SK-N-MC (cell line): ENCODE measurements around the gene SPIRE1.
"Not testable (repeated sequence)": the region's sequence is repeated elsewhere in the genome, so short reads cannot be mapped to it uniquely, and the experiment has no call there.

Experiments used
- DNase-seq: peaks from one replicate; pipeline ENCODE4 v3.0.0-alpha.2; 2011; ENCODE audit warnings: low read depth, low spot score
- H3K27ac ChIP-seq: fragments of 200-600 bp; sonication (generic); 2 replicates; pipeline ENCODE4 v1.5.1; 2016; ENCODE audit warnings: mixed run types
- H3K36me3 ChIP-seq: fragments of 200-600 bp; sonication (generic); 2 replicates; pipeline ENCODE4 v1.6.1; 2017; ENCODE audit warnings: antibody characterized with exemption, low read length, mixed read lengths; ENCODE audit not compliant: insufficient read depth
- H3K4me3 ChIP-seq: fragments of 200-600 bp; sonication (generic); 2 replicates; pipeline ENCODE4 v1.5.1; 2016
- H3K9ac ChIP-seq: fragments of 200-600 bp; sonication (generic); 2 replicates; pipeline ENCODE4 v1.8.0; 2017; ENCODE audit warnings: mixed run types, mixed read lengths; ENCODE audit not compliant: insufficient read length
- H3K9me3 ChIP-seq: fragments of 200-600 bp; sonication (generic); 2 replicates; pipeline ENCODE4 v1.6.1; 2017; ENCODE audit warnings: low read depth, mild to moderate bottlenecking, antibody characterized with exemption, low read length, moderate library complexity, mixed read lengths
- EZH2 ChIP-seq: fragments of 200-600 bp; sonication (generic); IDR thresholded peaks from one replicate; pipeline ENCODE4 v1.6.1; 2017; ENCODE audit warnings: antibody characterized with exemption
- FOXP2 ChIP-seq: optimal IDR thresholded peaks from 2 replicates; pipeline ENCODE3; 2011; ENCODE audit warnings: mild to moderate bottlenecking, moderate library complexity; ENCODE audit not compliant: insufficient read depth; ENCODE audit errors: extremely low read length, control extremely low read depth
- POLR2AphosphoS5 ChIP-seq: IDR thresholded peaks from 2 replicates; pipeline ENCODE4 v1.6.1; 2012; ENCODE audit warnings: mild to moderate bottlenecking, low read depth, low read length, borderline replicate concordance

The SPIRE1 gene

GRCh38 chr18:12540751-12541150, 117.2 kb downstream of the SPIRE1 start:
- no peaks in the 10 kb centered on the region for H3K9me3 ChIP-seq
- H3K27ac ChIP-seq = no peak overlapping the region
- no peak for DNase-seq

GRCh38 chr18:12539158-12539557, 118.7 kb downstream of the SPIRE1 start:
- not testable (repeated sequence) for DNase-seq, H3K4me3 ChIP-seq, H3K9ac ChIP-seq, H3K9me3 ChIP-seq, H3K36me3 ChIP-seq, H3K27ac ChIP-seq

More at GRCh38 chr18:12540751-12541150, 117.2 kb downstream of the SPIRE1 start:
- H3K9ac ChIP-seq = no peak overlapping the region
- no peak overlapping the region for H3K4me3 ChIP-seq
- H3K36me3 ChIP-seq = no peaks in the 10 kb centered on the region
- TF ChIP-seq FOXP2 (no peak), EZH2 (no peak), POLR2AphosphoS5 (no peak)

- Histone ChIP-seq H3K9ac (no peak overlapping the region), H3K9me3 (no peaks in the 10 kb centered on the region), H3K36me3 (no peaks in the 10 kb centered on the region), H3K27ac (no peak overlapping the region), H3K4me3 (no peak overlapping the region)
- TF ChIP-seq FOXP2 = no peak
- no peak for DNase-seq
Observed at GRCh38 chr18:12534820-12535219, 123.1 kb downstream of the SPIRE1 start.

DNA sequence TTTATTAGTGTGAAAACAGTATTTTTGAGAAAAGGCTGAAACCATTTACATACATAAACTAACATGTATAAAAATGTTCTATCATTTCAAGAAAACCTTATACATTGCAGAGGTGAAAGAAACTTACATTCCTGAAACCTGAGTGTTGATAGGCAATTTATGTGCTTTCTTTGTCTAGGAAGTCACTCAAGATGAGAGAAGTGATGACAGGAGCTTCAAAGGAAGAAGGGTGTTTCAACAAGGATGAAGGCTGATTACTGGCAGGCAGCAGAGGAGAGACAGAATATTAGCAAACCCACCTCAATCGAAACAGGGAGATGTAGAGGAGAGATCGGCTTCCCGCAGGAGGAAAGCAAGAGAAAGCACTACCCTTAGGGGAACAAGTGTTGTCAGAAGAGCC, 125.2 kb downstream of the SPIRE1 start:
- no peak overlapping the region for H3K9ac ChIP-seq
- H3K36me3 ChIP-seq = no peaks in the 10 kb centered on the region
- no peak overlapping the region for H3K27ac ChIP-seq
- no peaks in the 10 kb centered on the region for H3K9me3 ChIP-seq
- TF ChIP-seq EZH2 (no peak), FOXP2 (no peak)
- H3K4me3 ChIP-seq = no peak overlapping the region
- no peak for DNase-seq

DNA sequence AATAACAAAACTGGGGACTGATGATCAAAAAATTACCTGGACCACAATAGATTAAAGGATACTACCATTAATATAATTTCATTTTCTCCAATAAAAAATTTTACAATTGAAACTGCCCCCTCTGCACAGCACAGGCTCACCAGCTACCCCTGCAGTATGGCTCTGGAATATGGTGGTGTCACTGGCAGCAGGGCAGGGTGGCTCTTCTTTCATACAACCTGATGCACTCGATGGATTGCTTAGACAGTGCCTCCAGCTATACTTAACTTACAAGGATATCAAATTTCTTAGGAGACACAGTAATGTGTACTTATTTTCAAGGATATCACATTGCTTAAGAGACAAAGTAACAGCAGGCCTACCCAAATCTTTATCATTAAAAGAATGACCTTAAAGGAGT, 126.2 kb downstream of the SPIRE1 start:
- Histone ChIP-seq H3K36me3 (no peaks in the 10 kb centered on the region), H3K4me3 (no peak overlapping the region), H3K27ac (no peak overlapping the region), H3K9ac (no peak overlapping the region), H3K9me3 (no peaks in the 10 kb centered on the region)
- no peak for TF ChIP-seq FOXP2
- TF ChIP-seq EZH2 = no peak
- no peak for TF ChIP-seq POLR2AphosphoS5
- DNase-seq = no peak

DNA sequence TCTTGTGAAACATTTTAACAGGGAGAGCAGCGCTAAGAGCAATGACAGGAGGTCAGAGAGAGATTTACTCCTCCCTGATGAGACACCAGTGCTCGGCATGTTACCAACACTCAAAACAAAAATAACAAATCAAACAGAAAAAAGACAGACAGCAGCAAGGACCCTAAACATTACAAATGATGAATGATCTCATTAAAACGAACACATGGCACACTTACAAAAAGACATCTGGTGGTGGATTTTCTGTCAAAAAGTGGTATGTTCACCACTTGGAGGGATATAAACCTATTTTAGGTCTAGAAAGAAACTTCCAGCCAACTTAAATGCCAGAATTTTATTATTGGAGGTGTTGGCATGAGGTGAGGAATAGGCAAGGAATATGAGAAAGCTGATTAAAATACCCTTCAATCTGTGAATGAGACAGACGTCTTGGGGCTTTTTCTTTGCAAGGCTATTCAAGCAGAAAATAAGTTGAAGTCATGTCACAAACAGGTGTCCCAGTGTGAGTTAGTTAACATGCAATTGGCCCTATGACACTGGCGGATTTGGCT, 137.4 kb downstream of the SPIRE1 start:
- no peaks in the 10 kb centered on the region for H3K9me3 ChIP-seq
- TF ChIP-seq POLR2AphosphoS5 = no peak
- TF ChIP-seq EZH2 = no peak
- TF ChIP-seq FOXP2 = no peak
- H3K9ac ChIP-seq = no peak overlapping the region
- no peak overlapping the region for H3K4me3 ChIP-seq
- no peak overlapping the region for H3K27ac ChIP-seq
- H3K36me3 ChIP-seq = no peaks in the 10 kb centered on the region
- DNase-seq = no peak

DNA sequence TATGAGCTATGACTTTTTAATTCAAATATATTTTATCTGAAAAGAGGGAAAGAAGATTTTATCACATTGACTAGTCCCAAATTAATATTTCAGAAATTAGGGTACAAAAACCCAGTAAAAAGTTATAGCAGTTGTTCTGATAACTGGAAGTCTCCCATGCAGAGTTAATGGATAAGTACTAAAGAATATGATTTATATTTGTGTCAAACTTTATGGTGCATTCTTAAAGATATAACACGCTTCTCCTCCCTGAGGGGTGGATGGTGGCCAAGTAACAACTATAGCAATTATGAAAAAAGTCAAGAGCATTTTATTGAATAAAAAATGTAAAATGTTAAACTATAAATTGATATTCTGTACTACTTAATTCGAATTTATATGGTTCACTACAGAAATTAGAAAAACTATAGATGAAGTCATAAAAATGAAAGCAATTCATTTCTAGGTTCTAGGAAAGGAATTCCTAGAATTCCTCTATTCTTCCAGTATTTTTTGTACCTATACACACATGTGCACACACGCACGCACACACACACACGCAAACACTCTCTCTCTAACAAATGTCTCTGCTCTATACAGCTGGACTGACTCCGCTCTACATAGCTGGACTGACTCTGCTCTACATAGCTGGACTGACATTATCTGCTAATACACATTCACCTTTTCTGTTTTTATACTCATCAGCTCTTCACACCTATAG, 138.9 kb downstream of the SPIRE1 start:
- Histone ChIP-seq H3K27ac (no peak overlapping the region), H3K4me3 (no peak overlapping the region), H3K9ac (no peak overlapping the region), H3K9me3 (no peaks in the 10 kb centered on the region), H3K36me3 (no peaks in the 10 kb centered on the region)
- DNase-seq = peak; percentile 10
- TF ChIP-seq POLR2AphosphoS5 (no peak; the same call in 1 of the 2 replicates), EZH2 (no peak), FOXP2 (no peak)

DNA sequence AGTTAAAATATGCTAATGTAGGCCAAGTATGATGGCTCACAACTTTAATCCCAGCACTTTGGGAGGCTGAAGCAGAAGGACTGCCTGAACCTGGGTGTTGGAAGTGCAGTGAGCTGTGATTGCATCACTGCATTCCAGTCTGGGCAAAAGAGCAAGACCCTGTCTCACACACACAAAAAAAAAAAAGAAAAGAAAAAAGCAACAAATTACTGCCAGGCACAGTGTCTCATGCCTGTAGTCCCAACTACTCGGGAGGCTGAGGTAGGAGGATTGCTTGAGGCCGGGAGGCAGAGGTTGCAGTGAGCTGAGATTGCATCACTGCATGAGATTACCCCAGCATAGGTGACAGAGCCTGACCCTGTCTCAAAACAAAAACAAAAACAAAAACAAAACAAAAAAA, 139.6 kb downstream of the SPIRE1 start:
- H3K9ac ChIP-seq = no peak overlapping the region
- TF ChIP-seq EZH2 (no peak), POLR2AphosphoS5 (no peak), FOXP2 (no peak)
- H3K9me3 ChIP-seq = no peaks in the 10 kb centered on the region
- no peak overlapping the region for H3K27ac ChIP-seq
- DNase-seq = no peak
- H3K36me3 ChIP-seq = no peaks in the 10 kb centered on the region
- H3K4me3 ChIP-seq = no peak overlapping the region

DNA sequence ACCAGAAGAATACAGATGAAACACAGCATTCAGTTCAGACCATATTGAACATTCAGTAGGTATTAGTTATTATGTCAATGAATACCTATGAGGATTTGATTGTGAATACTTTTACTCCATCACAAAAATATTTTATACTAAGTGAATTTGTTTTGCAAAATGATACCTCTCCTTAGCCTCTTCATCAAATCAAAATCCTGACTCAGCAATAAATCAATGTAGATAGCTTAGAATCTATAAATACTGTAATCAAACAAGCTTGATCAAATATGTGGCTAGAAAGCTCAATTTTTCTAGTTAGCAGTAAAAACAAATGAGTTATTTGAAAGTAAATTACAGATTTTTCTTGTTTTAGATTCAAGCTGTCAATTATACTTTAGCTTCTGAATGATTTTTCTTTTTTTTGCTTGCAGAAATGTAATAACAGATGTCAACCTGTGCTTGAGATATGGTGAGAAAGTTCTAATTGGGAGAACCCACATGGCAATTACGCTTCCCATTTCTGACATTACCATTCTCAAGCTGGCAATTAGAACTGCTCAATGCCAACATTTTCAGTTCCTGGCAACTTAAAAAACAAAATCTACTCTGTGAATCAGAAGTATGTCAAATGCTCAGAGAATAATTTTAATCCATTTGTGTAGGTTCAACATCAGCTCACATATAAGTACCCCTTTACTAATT, 140.6 kb downstream of the SPIRE1 start:
- no peak overlapping the region for H3K27ac ChIP-seq
- no peaks in the 10 kb centered on the region for H3K9me3 ChIP-seq

More for the DNA sequence above, 140.6 kb downstream of the SPIRE1 start:
- TF ChIP-seq FOXP2 = no peak
- no peak for TF ChIP-seq POLR2AphosphoS5
- TF ChIP-seq EZH2 = no peak
- Histone ChIP-seq H3K4me3 (no peak overlapping the region), H3K9ac (no peak overlapping the region), H3K36me3 (no peaks in the 10 kb centered on the region)
- no peak for DNase-seq
